HG03103 (cell line): Measurements from ENCODE around the gene POLR3G.
A peak's percentile ranks its signal among the peaks of the same experiment; 100 is the strongest.

ENCODE experiments used
- ATAC-seq: cut with Tn5 transposase; IDR thresholded peaks from one replicate; pipeline ENCODE4 v1.9.1; 2021; ENCODE audit warnings: low read depth; ENCODE audit not compliant: unreplicated experiment

Gene POLR3G

DNA sequence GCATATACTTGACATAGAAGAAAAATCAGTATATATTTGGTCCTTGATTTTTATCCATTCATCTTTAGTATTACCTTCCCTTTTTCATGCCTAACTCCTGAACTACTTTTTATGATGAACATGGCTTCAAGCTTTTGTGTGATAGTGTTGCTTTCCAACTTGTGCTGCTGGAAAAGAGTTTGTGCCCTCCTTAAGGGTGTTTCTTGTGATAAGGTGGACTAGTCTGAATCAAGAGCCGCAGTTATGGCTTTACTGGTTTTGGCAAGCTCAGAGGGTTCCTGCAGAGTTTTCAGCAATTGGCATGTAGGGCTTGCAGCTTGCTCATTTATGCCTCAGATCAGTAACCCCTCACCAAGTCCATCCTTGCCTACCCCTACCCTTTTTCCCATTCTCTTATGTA, 20.5 kb downstream of the POLR3G start:
- ATAC-seq: no peak

DNA sequence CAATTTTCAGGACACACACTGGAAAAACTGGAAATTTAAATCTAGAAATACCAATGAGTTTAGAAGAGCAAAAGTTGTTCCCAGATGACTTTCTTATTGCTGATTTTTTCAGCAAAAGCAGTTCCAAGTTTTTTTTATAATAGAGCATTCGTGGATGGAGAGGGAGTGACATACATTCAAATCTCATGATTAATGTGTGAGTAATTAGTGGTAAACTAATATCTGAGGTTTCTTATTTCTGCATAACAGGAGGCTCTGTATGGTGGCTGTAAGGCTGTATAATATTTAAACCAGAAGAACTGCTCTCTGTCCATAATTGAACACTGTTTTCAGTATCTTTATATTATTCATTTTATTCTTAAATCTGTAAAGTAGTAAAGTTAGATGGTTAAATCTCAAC, 28.9 kb downstream of the POLR3G start:
- no peak for ATAC-seq

DNA sequence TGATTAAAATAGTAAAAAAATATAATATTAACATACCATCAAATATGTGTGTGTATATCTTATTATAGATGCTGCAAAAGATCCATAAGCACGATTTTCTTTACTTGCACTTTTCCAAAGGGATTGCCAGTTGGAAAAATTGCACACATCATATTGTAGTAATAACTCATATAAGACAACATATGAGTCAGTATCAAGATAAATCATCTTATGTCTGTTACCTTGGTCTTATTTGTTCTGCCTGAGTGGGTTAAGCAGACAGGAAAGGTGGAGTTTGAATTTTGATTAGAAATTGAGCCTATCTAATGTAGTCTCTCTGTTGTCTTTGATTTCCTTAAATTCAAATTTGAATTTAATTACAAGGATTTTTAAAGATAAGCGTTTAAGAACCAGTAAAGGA, 30.1 kb downstream of the POLR3G start:
- no peak for ATAC-seq

DNA sequence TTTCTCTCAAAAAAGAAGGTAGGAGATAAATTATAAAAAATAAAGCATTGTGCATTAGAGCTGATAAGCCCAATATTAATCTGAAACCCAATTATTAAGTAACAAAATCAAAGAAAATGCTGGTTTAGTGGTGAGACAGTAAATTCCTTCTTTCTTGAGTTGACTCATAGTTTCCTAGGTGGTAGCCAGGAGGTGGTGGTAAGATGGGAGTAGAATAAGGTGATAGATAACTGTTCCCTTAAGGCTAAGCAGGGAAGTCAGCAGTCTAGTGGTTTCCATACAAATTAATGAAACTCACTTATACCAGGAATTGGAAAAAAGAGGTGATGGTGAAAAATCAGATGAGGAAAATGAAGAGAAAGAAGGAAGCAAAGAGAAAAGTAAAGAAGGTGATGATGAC, 31.6 kb downstream of the POLR3G start:
- ATAC-seq: no peak

DNA sequence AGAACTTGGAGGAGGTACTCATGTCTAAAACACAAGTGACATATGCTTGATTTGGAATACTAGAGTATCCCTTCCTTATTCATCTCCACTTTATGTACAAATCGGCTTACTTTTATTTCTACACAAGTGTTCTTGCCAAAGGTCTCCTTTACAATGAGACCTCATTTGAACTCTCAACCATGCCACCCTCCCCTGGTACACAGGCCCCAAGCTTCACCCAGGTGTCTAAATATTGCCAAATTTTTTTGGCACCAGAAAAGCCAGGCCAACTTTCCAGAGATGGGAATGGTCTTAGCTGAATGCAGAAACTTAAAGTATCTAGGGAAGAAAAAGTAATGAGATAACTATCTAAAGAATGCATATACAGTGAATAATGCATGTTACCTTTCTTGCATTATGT, 35.8 kb downstream of the POLR3G start:
- ATAC-seq: no peak

DNA sequence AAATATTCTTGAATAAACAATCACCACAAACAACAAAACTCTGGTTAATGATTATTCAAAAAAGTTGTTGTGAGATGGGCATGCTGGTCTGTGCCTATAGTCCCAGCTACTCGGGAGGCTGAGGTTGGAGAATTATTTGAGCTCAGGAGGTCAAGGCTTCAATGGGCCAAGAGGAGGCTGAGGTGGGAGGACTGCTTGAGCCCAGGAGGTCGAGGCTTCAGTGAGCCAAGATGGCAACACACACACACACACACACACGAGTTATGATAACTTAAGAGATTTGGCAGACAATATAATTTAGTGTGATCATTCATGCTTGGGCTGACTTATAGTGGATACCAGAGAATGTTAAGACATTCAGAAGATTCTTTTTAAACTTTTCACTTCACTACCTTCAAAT, 39.9 kb downstream of the POLR3G start:
- ATAC-seq: no peak

DNA sequence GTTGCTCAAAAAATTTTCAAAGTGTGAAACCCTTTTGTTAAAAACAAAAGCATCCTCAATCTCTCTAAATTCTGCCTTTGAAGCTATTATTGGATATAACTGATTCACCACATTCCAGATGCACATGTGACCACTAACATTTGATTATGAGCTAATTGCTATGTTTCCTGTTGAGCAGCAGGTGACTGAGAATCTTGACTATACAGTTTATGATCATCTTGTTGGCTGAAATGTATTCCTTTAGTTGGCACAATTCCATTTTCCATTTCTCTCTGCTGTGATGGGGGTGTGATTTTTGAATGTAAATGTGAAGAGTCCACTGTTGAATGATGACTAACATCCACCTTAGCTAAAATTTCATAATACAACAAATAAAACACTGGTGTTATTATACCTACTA, 44.0 kb downstream of the POLR3G start:
- ATAC-seq: no peak

DNA sequence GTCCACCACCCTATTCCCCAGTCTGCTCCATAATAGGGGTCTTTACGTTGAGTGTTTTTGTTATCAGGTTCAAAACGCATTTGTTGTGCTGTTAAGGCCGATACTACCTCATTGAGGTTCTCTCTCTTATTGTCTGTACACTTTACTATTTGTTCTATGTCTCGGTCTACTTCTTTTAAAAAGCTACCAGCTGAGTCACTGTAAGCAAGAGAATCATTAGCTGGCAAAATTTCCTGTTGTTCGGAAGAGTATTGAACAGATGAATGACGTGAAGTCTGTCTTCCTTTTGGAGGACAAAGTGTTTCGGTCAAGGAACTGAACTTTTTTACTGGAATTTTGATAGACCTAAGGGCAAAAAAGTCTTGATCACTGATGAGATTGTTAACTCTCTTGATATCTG, 44.4 kb downstream of the POLR3G start:
- ATAC-seq: no peak

DNA sequence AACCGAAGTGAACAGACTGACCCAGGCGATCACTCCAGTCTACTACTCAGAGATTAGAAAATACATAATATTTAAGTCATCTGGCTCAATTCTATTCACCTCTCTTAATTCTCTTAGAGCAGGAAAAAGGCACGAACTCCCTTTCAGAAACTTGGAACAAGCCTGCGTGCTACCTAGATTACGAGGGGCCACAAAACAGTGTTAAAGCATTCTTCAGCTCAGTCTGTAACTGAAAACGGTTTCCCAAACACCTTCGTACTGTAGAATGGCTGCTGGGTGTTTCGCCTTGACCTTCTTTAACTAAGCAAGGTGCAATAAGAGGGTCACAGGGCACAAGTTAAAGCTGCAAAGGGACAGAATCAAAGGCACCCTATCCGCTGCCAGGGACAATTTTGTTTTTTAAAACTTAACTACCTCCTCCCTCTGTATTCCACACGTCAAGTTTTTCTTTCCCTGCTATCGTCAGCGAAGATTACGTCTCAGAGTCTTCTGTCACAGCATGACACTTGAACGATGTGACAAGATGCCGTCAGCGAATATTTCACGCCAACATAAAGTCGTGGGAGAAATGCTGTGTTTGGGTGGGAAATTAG, 54.0 kb downstream of the POLR3G start:
- ATAC-seq: no peak

DNA sequence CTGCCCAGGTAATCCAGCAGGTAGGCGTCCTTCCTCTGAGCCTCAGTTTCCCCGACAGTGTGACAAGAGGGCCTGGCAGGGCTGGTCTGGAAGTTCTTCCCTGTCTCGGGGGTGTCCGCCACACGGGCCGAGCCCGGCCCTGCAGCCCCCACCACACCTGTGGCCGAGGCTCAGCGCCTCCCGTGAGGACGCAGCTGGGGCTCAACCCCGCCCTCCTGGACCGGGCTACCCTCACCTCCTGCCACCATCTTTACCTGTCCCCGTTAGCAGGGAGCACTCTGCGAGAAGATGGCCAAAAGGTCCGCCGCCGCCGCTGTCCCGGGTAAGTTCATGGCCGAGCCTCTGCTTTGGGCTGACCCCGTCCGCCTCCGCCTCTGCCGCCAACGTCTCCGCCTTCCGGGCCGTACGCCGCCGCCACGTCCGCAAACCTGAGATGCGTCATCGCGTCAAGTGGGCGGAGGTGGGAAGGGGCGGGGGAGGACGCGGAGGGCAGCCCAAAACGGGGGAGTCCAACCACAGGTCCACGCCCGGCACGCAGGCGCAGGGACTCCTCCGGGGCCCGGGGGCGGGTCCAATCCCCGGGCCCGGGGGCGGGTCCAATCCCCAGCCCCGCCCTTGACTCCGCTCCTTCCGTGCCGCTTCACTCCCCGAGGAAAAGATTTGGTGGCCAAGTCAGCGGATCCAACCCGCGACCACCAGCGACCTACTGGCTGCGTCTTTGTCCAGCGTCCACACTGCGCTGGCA, 54.7 kb downstream of the POLR3G start, which contains the start of gene LYSMD3:
TSS of gene LYSMD3 (minus strand) at position 391 of the 745 bp plus-strand sequence. CDS start 4,295 bp downstream, outside the sequence.
- ATAC-seq: peak; percentile 83

DNA sequence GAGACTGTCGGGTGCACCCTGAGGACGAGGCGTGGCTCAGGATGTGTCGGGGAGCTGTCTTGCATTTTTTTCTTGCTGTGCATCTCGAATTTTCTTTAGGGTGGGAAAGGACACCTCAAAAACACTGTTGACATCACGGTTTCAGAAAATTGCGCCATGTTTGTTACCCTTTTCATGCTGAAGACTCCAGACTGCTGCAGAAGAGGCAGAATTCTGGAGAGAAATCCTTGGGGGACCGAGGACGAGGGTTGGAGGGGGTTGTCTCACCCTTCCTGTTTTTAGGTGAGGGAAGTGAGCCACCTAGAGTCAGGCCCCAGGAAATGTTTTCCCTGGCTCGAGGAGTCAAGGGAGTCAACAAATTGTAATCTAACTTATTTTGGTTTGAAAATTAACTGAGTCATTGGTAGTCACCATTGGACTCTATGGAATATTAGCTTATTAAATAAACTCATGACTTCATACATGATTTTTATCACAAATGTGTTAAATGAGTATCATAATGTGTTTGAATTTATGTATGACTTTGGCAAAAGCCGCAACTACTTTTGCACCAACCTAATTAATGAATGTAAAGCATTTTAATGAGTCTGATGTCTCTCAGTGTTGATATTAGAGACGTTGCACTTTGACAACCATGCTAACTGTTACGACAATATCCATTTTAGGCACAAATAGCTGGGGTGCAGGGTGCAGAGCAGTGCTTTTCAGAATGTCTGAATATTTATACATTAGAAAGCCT, 55.4 kb downstream of the POLR3G start:
- ATAC-seq: peak; percentile 34

DNA sequence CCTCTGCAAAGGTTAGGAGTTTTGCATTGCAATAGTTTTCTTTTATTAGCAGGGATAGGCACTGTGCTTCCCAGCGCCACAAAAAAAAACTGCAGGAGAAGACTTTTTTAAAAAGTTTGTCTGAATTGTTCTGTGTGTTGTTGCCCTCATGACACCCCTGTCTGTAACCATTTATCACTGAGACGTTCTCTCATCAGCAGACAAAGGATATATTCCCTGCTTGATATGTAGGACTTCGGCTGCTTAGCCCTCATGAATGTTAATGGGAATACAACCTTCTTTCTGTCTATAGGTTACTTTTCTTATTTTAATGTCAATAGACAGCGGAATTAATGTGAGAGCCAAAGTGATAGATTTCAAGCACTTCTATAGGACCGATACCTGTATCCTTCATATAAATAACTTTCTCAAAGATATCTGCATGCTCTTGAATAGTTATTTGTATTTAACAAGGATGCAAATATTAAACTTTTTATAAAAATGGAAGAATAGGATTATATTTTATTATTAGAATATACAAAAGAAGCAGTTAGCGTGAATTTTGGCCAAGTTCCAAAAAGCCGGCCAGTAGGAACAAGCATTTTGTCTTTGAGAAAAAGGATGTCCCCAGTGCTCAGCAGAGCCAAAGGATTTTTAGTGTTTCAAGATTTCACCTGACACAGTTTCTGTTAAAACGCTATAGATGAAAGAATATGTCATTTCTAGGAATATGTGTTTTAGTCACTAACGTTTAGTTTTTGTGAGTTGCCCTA, 56.2 kb downstream of the POLR3G start:
- no peak for ATAC-seq

DNA sequence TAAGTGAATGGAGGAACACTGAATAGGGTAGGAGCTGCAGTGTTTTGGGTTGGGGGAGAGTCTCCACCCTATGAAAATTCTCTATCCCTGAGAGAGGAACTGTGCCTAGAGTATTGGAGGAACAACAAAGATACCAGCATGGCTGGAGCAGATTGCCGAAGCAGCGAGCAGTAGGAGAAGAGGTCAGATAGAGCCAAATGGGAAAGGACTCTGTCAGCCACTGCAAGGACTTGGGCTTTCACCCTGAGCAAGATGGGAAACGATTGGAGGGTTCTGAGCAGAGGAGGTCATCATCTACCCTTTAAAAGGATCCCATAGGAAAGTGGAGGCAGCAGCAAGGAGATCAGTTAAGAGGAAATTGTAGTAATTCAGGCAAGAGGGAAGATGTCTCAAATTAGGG, 59.1 kb downstream of the POLR3G start:
- ATAC-seq: no peak

DNA sequence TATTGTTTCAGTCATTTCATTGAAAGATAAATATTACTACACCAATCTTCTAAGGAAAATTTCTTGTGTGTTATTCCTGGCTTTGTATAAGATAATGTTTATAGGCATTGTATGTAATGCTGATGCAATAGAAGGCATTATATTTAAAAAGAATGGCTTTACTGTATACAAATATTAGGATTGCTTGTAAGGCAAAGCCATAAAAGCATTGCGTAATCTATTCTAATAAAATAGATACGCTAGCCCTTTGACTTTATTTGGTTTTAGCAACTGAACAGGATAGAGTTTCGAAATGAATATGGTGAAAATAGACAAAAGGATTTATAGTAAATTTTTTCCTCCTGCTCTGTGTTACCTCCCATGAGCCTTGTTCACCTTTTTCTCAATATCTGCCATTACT, 60.3 kb downstream of the POLR3G start:
- ATAC-seq: no peak

DNA sequence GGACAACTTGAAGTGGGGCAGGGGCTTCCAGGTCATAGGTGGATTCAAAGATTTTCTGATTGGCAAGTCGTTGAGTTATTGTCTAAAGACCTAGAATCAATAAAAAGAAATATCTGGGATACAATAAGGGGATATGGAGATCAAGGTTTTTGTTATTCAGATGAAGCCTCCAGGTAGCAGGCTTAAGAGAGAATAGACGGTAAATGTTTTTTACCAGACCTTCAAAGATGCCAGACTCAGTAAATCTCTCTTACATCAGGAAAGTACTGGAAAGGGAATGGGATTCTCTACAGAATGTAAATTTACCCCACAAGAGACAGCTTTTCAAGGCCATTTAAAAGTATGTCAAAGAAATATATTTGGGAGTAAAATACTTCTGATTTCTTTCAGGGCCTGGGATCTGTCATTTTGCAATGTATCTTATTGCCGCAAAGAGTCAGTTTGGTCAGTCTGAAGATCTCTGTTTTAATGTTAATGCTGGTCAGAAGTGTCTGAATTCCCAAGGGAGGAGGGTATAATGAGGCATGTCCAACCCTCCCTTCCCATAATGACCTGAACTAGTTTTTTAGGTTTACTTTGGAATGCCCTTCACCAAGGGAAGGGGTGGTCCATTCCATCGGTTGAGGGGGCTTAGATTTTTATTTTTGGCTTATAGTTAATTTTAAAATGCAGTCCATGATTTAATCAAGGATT, 68.3 kb downstream of the POLR3G start:
- no peak for ATAC-seq

DNA sequence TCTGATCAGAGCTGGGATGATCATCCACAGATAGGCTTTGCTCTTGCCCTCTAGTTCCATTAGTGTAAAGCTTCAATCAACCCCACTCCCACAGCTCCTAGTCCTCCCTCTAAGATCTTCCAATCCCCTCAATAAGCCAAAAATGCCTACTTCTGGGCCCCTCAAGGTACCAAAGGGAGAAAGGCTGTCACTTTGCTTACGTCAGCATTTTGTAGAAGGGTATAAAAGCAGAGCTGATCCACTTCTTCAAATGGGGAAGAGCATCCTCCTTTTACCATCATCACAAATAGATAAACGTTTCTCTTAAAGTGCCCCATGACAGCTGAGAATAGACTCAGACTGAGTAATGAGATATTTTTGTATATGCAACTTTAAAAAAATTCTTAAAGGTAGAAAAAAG, 70.8 kb downstream of the POLR3G start:
- ATAC-seq: no peak

DNA sequence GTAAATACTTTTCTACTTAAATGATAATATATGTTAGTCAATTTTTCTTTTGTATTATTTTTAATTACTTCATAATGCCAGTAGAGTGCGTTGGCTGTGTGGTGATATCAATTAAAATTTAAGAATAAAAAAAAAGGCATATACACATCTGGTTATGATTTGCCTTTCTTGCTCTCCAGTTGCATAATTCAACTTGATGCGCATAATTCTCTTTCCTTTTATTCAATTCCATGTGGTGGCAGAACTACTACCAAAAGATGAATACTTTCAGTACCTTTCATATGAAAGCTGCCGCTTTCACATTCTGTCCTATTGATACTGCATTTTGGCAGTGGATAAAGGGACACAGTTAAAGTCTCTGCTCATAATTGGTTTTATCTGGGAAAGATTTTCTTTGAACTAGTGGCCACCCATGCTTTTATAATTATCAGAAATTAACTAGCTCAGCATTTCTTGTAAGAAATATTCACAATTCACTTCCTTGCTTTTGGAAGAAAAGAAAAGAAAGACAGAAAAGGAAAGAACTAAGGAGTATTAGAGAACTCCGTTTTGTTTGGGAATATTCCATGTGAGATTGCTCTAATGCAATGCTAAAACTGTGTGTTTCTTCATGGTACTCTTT, 71.7 kb downstream of the POLR3G start:
- ATAC-seq: no peak

DNA sequence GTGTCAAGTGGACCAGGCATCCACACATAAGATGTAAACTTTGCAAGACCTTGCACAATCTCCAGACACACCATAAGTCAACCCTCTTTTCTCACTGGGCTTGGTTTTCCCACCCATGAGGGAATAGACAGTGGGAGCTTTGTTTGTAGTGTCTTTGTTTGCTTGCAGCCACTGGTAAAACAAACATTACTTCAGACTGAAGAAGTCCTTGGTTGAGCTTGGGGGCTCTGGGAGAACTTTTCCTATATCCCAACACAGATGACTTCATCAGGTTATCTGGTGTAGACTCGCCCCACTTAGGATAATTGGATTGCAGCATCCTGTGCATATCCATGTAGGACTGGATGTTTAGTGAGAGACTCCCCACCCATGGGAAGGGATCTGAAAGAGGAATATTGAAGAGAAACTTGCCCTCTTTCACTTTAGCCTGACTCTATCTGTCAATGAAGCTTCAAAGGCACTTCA, 72.4 kb downstream of the POLR3G start:
- no peak for ATAC-seq

DNA sequence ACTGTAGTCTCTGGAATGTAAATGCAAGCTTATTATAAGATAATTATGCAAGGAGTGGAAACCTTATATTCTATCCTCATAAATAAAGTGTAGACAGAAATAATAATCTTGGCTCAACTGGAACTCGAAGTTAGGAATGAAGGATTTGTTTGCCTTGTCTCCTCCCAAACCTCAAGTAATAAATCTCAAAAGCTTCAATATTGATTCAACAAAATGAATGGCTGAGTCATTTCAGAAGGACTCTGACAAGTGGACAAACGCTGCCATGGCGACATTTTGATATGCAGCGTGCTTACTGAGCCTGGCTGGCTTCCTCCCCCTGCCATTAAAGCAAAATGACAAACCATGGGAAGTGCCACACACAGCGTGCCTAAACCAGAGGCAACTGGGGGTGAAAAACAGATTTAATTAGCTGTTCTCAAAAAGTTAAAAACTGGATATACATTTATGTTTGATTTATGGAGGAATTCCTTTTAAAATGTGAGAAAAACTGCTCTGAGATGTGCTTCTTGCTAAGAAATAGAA, 73.5 kb downstream of the POLR3G start:
- ATAC-seq: no peak

DNA sequence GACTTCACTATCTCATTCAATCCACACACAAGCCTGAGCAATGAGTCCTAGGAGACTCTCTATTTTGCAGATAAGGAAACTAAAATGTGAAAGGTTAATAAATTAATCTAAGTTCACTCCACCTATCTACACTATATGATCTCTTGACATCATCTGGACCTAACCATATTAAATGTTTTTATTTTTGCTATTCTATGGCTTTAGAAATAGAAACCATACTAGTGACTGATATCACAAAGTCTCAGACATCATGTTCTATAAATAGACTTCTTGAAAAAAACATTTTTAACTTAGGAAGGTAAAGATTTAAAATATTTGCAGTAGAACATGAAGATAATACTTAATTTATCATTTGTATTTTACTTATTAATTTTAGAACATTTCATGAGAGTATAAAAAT, 74.6 kb downstream of the POLR3G start:
- no peak for ATAC-seq
